Measurements from ENCODE around the gene PDPK1. TPM values are rescaled to one million over a fixed set of nuclear protein-coding genes. Genes with fewer than 3 reads are reported as not detected.

The PDPK1 gene
- total RNA-seq, 1 donor from 2014 or later, result 74.4 TPM

- intact Hi-C loops (cut with DNase I), result no loop called here
- no peaks in the 10 kb centered on the region for H3K9me3 ChIP-seq
- no peak overlapping the region for H3K4me3 ChIP-seq
- H3K4me1 ChIP-seq, result peaks cover 16% of the 10 kb centered on the region
- ATAC-seq (no peak), DNase-seq (no peak)
- H3K27me3 ChIP-seq (ENCODE audit: low read depth), result no peaks in the 10 kb centered on the region
- peaks cover 56% of the 10 kb centered on the region for H3K36me3 ChIP-seq
- TF ChIP-seq CTCF (IDR thresholded peaks at IDR 0.05), result no peak
- no peak overlapping the region for H3K27ac ChIP-seq
Measured at GRCh38 chr16:2529061-2529931, 8.5 kb upstream of the PDPK1 start.

GRCh38 chr16:2529961-2530628 lies 7.7 kb upstream of the PDPK1 start:
- Histone ChIP-seq H3K27ac (no peak overlapping the region), H3K27me3 (ENCODE audit: low read depth) (no peaks in the 10 kb centered on the region), H3K4me1 (peaks cover 16% of the 10 kb centered on the region), H3K9me3 (no peaks in the 10 kb centered on the region), H3K4me3 (no peak overlapping the region), H3K36me3 (peaks cover 48% of the 10 kb centered on the region)
- ATAC-seq, result no peak
- intact Hi-C loops (cut with DNase I), result no loop called here
- TF ChIP-seq CTCF (IDR thresholded peaks at IDR 0.05), result no peak
- no peak for DNase-seq

GRCh38 chr16:2530629-2531318 lies 7.0 kb upstream of the PDPK1 start:
- Histone ChIP-seq H3K4me1 (peaks cover 18% of the 10 kb centered on the region), H3K27me3 (ENCODE audit: low read depth) (no peaks in the 10 kb centered on the region), H3K27ac (peak overlapping the region; percentile 98), H3K4me3 (peak overlapping the region; percentile 69), H3K36me3 (peaks cover 41% of the 10 kb centered on the region), H3K9me3 (no peaks in the 10 kb centered on the region)
- no peak for DNase-seq
- TF ChIP-seq CTCF (IDR thresholded peaks at IDR 0.05), result no peak
- intact Hi-C loops (cut with DNase I), result no loop called here
- ATAC-seq, result no peak

DNA sequence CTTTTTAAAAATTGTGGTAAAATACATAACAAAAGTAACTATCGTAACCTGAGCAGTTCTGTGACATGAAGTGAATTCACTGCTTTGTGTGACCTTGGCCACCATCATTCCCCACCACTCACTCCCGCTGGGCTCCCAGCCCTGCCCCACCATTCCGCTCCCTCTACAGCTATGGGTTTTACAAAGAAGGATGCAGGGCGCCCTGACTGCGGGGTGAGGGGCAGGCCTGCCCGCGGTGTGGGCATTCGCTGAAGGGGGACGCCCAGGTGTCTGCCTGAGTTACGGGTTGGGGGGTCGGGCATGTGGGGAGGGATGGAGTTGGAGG lies 6.5 kb upstream of the PDPK1 start, which contains the start of gene CEMP1:
TSS of gene CEMP1 (minus strand) at position 38 of the 325 bp plus-strand sequence. CDS start 335 bp downstream, outside the sequence.
- Histone ChIP-seq H3K4me3 (peak within 1 kb of the TSS; percentile 69), H3K27me3 (ENCODE audit: low read depth) (no peaks in the 10 kb centered on the region), H3K27ac (peak within 1 kb of the TSS; percentile 98), H3K4me1 (peaks cover 24% of the 10 kb centered on the region), H3K36me3 (peaks cover 35% of the 10 kb centered on the region), H3K9me3 (no peaks in the 10 kb centered on the region)
- no peak for TF ChIP-seq CTCF (IDR thresholded peaks at IDR 0.05)
- DNase-seq (no peak), ATAC-seq (peak in 1 of 2 donors; percentile 0)
- intact Hi-C loops (cut with DNase I), result no loop called here

DNA sequence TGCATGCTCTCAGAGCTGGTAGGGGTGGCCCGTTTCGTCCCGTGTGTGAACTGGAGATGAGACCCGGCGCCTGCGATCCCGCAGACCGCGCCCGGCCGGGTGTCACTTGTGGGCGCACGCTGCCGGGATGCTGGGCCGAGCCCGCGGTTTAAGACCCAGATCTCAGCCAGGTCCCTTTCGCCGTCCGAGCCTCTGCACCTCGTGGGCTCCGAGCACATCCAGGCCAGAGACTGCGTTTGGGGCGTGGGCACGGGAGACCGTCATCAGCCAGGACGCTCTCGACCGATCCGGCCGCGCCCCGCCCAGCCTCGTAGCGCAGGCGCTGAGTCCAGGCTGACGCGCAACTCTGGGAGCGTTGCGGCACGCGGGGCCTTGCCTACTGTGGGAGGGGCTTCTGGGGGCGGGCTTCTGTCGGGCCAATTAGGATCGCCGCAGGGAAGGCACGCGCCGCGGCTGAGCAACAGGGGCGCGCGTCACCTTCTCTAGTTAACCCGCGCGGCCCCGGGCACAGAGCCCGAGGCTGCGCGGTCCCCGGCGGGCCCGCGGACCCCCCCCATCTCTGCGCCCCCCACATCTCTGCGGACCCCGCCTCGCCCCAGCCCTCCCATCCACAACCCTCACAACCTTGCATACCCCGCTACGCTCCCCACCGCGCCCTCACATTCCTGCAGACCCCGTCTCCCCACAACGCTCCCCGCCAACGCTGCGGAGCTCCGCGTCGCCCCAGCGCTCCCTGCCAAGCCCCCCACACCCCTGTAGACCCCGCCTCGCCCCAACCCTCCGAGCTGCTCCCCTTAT lies 5.9 kb upstream of the PDPK1 start:
- intact Hi-C loops (cut with DNase I), result no loop called here
- H3K27ac ChIP-seq, result peak overlapping the region; percentile 98
- peaks cover 21% of the 10 kb centered on the region for H3K4me1 ChIP-seq

More for the DNA sequence above, 5.9 kb upstream of the PDPK1 start:
- Histone ChIP-seq H3K9me3 (no peaks in the 10 kb centered on the region), H3K27me3 (ENCODE audit: low read depth) (no peaks in the 10 kb centered on the region), H3K36me3 (peaks cover 34% of the 10 kb centered on the region), H3K4me3 (peak overlapping the region; percentile 69)
- DNase-seq (peak; percentile 100), ATAC-seq (peak; percentile 95 to 96)
- TF ChIP-seq CTCF (IDR thresholded peaks at IDR 0.05), result no peak
